Measurements from ENCODE around the gene LRP1B.
"Not testable (repeated sequence)": the region's sequence is repeated elsewhere in the genome, so short reads cannot be mapped to it uniquely, and the experiment has no call there.

The LRP1B gene

GRCh38 chr2:140975237-140975636 lies 1155.6 kb downstream of the LRP1B start:
- DNase-seq: no peak

GRCh38 chr2:140972724-140973123 lies 1158.1 kb downstream of the LRP1B start:
- DNase-seq: no peak

- not testable (repeated sequence) for DNase-seq
Observed at GRCh38 chr2:140964324-140964723, 1166.5 kb downstream of the LRP1B start.

GRCh38 chr2:140949932-140950331 lies 1180.9 kb downstream of the LRP1B start:
- no peak for DNase-seq

GRCh38 chr2:140947236-140947635 lies 1183.6 kb downstream of the LRP1B start:
- DNase-seq: peak; percentile 76

GRCh38 chr2:140943867-140944266 lies 1186.9 kb downstream of the LRP1B start:
- no peak for DNase-seq

- no peak for DNase-seq
Observed at GRCh38 chr2:140942284-140942683, 1188.5 kb downstream of the LRP1B start.

GRCh38 chr2:140929849-140930248 lies 1201.0 kb downstream of the LRP1B start:
- no peak for DNase-seq

GRCh38 chr2:140918426-140918825 lies 1212.4 kb downstream of the LRP1B start:
- no peak for DNase-seq

- DNase-seq: no peak
Observed at GRCh38 chr2:140916410-140916809, 1214.4 kb downstream of the LRP1B start.

GRCh38 chr2:140910683-140911082 lies 1220.1 kb downstream of the LRP1B start:
- DNase-seq: no peak

GRCh38 chr2:140905083-140905781 lies 1225.6 kb downstream of the LRP1B start:
- no peak for DNase-seq

GRCh38 chr2:140895378-140895777 lies 1235.4 kb downstream of the LRP1B start:
- peak; percentile 47 for DNase-seq

GRCh38 chr2:140893685-140894084 lies 1237.1 kb downstream of the LRP1B start:
- no peak for DNase-seq

- no peak for DNase-seq
Observed at GRCh38 chr2:140892911-140893637, 1237.7 kb downstream of the LRP1B start.

- DNase-seq: no peak
Observed at GRCh38 chr2:140892436-140892835, 1238.4 kb downstream of the LRP1B start.

GRCh38 chr2:140891614-140892212 lies 1239.1 kb downstream of the LRP1B start:
- peak; percentile 9 for DNase-seq

- DNase-seq: no peak
Observed at GRCh38 chr2:140882671-140883620, 1247.9 kb downstream of the LRP1B start.

GRCh38 chr2:140880573-140880972 lies 1250.2 kb downstream of the LRP1B start:
- DNase-seq: no peak

- no peak for DNase-seq
Observed at GRCh38 chr2:140876015-140876414, 1254.8 kb downstream of the LRP1B start.

GRCh38 chr2:140873915-140874531 lies 1256.8 kb downstream of the LRP1B start:
- no peak for DNase-seq

- DNase-seq: no peak
Observed at GRCh38 chr2:140869925-140870324, 1260.9 kb downstream of the LRP1B start.
